Gastroesophageal sphincter (tissue), 3 donors: ENCODE measurements around the gene MAP2K2.

Source experiments
- CTCF ChIP-seq, 4 experiments: fragments of 200-600 bp in 2 of 4; fragments of 450-650 bp in 2 of 4; sonication (generic) in 1 of 4; IDR thresholded peaks; one replicate each; pipeline ENCODE4 v1.5.1; 2017 to 2019; ENCODE audit warnings: antibody characterized with exemption in 4 of 4, mild to moderate bottlenecking in 2 of 4, moderate library complexity in 2 of 4
- POLR2A ChIP-seq, 2 donors: fragments of 450-650 bp; IDR thresholded peaks; one replicate each; pipeline ENCODE4 v1.6.1; 2017; ENCODE audit warnings: antibody characterized with exemption in 2 of 2, mild to moderate bottlenecking in 2 of 2, moderate library complexity in 1 of 2
- POLR2AphosphoS5 ChIP-seq: sonication (generic); formaldehyde crosslinking; IDR thresholded peaks from one replicate; pipeline ENCODE4 v1.6.1; 2017; ENCODE audit warnings: antibody characterized with exemption

- no peak for TF ChIP-seq CTCF (IDR thresholded peaks at IDR 0.05)
- TF ChIP-seq POLR2AphosphoS5, result no peak
- no peak for TF ChIP-seq POLR2A (IDR thresholded peaks at IDR 0.05)
Observed at GRCh38 chr19:4121273-4121612, 2.7 kb downstream of the MAP2K2 start.
